GM18867 (cell line): ENCODE results near the gene CRYL1.
A peak's percentile ranks its signal among the peaks of the same experiment; 100 is the strongest.

Experiments
- ATAC-seq: cut with Tn5 transposase; IDR thresholded peaks from one replicate; pipeline ENCODE4 v1.9.1; 2021; ENCODE audit warnings: mild to moderate bottlenecking, moderate library complexity; ENCODE audit not compliant: unreplicated experiment

The CRYL1 gene

DNA sequence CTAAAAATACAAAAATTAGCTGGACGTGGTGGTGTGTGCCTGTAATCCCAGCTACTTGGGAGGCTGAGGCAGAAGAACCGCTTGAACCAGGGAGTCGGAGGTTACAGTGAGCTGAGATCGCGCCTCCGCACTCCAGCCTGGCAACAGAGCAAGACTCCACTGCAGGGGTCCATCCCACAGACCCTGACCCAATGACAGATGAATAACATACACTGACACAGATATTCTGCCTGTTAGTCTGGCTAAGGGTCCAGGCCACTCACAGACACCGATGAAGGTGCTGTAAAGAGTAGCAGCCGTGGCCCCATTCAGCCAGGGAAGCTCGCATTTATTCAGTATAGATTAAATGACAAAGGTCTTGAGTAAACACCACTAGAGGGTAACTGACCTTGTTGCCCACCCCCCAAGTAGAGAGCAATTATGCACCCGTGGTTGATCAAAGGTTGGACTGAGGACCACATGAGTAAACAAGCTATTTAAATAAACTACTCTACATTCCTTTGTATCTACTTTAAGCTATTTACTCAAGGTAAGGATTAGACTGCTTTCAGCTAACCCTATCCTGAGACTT lies 8.5 kb upstream of the CRYL1 start:
- ATAC-seq, result no peak

DNA sequence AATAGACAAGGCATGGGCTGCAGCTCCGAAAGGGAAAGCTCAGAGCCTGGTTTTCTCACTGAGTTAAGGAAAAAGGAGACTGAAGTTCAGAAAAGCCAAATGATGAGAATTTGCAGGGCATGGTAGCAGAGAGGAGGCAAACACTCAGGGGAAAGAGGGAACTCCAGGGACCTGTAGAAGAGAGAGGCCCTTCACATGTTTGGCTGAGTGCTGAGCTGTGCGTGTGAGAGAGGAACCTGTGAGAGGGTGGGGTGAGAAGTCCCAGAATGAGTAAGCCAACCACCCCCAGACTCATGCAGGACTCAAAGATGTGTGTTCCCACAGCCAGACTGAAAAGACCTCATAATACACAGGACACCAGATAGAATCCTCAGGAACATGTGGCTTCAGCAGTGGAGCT lies 2.8 kb upstream of the CRYL1 start:
- no peak for ATAC-seq

DNA sequence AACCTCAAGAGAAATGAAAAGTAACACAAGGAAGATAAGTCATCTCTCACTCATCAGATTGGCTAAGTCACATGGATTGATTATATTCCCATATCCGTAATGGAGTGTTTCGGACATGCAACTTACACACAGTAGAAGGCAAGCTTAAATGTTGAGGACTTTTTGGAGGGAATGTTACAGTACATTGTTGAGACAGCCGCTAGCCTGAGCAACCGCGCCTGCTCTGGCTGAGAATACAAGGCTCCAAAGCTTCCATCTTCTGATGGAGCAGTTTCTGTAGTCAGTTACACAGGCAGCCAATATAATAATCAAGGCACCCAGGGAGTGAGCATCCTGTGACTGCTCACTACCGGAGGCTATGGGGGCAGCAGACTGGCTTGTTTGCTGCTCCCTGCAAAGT lies 1.0 kb upstream of the CRYL1 start:
- no peak for ATAC-seq

DNA sequence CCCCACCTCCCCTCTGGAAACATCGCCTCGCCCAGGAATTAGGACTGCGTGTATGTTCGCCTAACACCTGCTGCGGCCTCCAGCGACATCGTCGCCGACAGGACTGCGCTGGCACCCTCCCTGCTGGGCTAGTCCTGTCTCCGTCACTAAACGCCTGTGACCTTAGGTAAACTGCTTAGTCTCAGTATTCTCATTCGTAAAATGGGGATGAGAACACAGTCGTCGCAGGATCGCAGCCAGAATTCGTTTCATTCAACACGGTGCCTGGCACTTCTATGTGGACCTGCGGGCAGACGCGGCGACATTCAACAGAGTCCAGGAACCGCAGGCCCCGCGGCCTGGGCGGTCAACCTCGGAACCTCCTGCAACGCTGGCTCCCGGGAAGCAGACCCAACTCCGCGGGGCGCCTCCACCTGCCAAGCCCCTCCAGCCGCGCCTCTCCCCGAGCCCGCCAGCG lies 485 bp downstream of the CRYL1 start:
- peak; percentile 28 for ATAC-seq

DNA sequence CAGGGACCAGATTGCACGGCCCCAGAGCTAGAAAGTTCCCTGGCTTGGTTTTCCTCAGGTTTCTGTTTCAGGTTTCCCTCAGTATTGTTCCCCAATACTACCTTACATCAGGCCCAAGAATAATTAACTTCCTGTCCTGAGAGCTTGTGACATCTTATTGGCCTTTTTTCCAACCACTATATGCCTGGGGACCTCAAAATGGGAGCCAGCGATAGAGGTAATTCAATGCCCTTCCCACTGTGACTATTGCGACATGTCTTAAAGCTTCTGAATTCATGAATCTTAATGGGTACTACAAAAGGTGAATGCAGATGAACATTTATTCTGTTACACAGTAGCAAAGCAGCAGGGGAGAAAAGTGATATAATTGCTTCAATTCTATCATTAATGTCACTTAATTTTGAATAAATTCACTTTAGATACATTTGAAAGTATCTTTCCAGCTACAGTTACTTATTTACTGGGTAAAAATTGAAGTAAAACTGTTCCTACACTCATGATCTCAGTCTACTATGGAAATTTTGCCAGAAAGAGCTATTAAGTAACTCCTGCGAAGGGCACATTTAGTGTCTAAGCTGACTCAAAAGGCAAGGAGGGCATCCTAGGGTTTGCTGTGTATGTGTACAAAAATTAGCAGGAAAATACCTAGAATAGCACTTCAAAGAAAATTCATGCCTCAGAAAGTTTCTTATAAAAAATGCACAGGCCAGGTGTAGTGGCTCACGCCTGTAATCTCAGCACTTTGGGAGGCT lies 4.1 kb downstream of the CRYL1 start:
- ATAC-seq, result no peak

DNA sequence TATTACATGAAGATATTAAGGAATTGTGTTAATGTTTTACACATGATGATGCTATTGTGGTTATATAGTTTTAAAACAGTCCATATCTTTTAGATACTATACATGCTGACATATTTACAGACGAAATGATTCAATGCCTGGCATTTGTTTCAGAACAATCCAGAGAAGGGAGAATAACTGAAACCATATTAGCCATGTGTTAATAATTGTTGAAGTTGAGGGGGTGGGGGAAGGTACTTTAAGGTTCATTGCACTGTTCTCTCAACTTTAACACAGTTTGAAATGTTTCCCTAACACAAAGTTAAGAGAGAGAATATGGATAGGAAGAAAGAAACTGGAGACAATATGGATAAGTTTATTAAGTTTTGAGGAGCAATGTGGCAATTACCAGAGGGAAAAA lies 5.8 kb downstream of the CRYL1 start:
- no peak for ATAC-seq

DNA sequence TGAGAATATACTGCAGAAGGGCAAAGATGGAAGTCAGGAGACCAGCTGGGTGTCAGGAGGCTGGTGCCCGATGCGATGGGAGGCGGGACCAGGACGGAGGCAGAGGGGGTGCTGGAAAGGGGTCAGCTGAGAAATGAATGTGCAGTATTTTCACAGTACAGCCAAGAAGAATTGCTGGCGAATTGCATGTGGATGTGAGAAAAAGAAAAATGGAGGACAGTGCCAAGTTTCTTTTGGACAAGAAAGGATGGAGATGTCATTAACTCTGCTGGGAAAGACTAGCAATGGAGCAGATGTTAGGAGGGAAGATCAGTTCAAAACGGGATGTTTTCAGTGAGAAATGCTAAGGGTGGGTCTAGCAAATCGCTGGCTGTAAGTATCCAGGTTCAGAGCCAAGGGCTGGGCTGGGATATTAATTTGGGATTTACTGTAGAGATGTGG lies 7.0 kb downstream of the CRYL1 start:
- no peak for ATAC-seq

DNA sequence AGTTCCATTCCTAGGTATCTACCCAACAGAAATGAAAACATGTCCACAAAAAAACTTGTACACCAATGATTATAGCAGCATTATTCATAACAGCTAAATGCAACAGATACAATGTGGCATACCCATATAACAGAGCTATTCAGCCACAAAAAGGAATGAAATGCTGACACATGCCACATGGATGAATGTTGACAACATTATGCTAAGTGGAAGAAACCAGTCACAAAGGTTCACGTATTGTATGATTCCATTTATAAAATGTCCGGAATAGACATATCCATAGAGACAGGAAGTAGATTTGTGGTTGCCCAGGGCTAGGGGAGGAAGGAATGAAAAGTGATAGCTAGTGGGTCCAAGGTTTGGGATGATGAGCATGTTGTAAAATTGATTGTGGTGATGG lies 10.8 kb downstream of the CRYL1 start:
- ATAC-seq, result no peak

DNA sequence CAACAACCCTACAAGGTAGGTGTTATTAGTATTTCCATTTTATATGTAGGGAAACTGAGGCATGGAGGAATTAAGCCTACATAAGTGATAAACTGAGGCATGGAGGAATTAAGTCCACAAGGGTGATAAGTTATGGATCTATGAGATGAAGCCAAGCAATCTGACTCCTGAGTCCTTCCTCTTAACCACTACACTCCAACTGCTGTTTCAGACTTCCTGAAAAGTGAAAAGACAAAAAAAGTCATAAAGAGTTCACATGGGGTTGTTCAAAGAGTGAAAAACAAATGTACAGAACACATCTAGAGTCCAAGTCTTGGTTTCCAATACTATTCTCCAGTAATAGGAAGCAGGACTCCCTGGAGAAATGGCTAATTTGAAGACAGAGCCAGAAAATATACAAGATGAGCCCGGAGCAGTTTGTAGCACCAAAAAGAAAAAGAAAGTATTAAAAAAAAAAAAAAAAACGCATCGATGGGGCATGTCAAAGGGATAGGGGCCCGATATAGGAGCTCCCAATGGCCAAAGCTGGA lies 12.1 kb downstream of the CRYL1 start:
- no peak for ATAC-seq

DNA sequence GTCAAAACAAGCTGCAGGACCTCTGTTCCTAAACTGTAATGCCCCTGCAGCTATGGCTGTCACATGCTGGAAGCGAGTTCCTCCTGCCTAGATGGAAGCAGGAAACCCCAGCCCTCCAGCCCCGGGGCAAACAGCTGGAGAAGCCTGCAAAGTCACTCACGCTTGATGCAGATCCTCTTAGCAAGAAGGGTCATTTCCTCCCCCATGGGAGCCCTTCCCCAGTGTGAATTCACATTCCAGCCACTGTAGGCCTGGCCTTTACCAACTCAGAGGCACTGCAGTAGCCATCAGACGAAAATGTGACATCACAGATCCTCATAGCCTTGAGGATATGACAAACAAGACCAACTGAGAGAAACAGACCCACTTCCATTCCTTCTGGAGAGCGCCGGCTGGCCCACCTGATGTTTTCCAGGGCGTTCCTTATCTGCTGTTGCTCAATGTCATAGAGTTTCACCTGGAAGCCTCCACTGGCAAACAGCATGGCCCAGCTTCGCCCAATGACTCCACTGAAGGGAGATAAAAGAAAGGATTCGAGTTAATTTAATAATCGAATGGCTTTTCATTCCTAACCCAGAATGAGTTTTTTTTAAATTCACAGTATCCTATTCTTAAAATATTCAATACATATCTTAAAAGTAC lies 13.5 kb downstream of the CRYL1 start:
- no peak for ATAC-seq

DNA sequence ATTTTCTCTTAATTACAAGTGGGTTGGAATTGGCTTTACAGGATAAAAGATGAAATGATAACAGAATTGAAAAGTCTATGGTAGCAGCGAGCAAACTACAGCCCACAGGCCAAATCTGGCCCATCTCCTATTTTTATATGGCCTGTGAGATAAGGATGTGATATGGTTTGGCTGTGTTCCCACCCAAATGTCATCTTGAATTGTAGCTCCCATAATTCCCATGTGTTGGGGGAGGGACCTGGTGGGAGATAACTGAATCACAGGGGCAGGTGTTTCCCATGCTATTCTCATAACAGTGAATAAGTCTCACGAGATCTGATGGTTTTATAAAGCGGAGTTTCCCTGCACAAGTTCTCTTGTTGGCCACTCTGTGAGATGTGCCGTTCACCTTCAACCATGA lies 19.0 kb downstream of the CRYL1 start:
- no peak for ATAC-seq

DNA sequence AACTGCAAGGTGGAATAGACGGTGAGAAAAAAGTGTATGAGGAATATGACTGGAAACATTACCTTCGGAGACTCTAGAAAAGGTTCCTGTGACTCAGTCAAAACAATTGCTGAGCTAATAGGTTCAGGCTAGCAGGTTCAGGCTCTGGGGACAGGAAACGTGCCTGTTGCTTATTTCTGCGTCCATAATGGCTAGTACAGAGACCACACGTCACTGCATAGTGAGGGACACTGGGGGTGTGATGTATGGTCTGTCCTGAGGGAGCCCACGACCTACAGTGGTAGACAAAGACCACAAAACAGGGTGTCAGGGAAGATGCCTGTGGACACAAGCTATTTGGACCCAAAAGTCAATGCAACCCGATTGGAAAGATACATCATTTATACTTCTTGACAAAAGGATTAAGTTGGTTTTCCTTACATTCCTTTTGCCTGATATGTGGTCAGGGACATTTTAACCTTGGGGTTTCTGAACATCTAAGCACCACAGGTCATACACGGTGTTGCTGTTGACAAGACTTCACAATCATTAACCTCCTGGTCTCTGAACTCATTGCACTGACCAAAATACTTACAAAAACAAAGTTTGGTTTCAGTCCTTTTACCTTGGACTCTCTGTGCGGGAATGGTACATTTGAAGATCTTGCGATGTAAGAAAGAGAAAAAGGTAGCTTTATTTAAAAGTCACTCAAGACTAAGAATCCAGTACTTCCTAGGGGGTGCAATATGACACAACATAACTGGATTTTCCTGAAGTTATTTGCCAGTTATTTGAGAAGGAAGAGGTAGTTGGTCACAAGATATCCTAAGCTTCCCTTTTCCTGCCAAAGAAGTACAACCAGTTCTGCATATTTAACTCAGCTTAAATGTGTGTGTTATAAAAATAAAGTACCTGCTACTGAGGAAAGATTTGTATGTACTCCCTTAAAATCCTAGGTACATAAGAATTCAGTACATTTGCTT lies 20.0 kb downstream of the CRYL1 start:
- ATAC-seq, result no peak

DNA sequence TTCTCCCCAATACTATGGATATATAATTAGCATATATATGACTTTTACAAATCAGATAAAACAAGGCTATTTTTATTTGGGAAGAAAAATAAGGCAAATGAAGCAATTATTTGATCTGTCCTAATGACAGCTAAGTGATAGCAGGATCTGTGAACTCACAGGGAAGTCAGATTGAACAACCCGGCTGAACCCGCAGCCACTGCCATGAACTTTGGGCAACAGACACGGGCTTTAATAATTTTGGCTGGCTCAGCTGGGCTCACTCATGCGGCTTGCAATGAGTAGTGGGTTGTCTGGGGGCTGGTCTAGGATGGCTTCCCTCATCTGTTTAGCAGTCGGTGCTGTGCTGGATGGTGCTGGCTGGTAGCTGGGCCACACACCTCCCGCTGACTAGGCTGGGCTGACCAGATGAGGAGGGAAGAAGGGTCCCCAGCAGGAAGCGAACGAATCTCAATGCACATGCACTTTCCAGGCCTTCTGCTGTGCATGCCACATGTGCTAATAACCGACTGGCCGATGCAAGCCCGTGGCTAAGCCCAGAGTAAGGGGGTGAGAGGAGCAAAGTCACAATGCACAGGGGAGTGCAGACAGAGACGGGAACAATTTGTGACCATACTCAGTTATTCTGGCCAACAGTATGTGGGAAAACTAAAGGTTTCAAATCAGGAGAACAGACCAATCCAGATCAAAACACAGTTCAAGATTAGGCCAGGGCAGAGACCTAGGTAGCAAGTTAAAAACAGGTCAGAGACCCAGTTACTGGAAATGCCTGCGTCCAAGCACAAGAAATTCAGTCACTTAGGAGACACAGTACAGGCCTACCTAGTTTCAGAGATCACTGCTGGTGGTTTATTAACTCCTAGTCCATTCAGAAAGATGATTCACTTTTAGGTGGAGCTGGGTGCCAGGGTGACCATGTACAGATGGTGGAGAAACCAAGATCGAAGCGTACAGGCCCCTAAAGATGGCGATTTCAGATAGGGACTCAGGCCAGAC lies 22.3 kb downstream of the CRYL1 start:
- no peak for ATAC-seq

DNA sequence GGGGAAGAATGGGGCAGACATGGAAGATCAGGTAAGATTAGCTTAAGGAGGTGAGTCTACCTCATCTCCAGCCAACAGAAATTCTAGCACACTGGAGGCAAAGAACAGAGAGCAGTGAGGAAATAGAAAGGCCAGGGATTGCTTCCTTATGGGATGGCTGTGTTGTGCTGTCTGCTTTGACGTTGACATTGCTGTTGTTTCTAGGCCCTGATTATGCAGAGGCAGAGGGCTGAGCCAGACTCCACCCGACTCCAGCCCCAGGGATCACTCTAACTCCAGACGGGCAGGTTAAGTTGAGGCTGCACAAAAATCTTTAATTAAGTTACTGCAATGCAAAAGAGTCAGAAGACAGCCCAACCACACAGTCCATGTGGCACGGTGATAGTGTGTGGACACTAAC lies 24.1 kb downstream of the CRYL1 start:
- no peak for ATAC-seq

DNA sequence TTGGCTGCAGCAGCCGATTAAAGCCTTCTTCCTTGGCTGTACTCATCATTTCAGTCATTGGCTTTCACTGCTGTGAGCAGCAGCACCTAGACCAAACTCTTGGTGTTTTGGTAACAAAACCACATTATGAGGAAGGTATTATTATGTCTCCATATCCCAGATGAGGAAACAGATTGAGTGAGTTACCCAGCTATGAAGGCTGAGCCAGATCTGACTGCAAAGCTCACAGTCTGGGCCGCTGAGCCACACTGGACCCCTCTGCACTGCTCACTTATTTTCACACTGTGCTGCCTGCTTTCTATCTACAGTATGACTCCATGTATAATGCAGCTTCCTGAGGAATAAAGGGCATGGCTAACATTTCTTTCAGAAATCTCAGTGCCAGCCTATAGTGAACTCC lies 24.5 kb downstream of the CRYL1 start:
- no peak for ATAC-seq

DNA sequence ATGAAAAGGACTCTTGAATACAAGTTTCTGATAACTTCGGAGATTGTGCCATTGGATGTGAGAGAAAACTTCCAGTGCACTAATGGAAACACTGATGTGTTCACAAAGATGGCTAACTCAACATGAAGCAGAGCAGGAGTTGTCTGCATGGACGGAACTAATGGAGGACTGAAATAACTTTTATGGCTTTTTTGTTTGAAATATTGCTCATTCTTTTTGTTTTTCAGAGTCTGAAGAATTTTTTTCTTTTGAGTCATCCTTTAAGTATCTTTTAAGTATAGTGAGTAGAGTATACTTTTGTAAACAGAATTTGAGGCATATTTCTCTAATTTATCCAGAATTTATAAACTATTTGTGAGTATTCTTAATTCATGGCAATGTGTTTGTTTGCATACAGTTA lies 25.7 kb downstream of the CRYL1 start:
- no peak for ATAC-seq

DNA sequence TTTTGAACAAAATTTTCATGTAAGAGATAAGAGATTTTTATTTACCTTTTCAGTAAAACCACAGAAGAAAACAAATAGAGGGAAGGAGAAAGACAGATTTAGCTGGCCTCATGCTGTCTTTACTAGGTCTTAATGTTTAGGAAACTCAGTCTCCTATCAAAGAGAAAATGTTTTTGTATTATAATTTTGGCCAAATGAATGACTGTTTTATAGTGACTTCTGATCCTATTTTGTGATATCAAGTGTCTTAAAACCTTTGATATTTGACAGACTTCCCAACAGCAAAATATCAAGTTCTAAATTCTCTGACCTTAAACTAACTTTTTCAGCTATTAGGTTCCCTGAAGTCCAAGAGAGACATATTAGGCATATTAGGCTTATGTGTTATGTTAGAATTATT lies 27.0 kb downstream of the CRYL1 start:
- no peak for ATAC-seq

DNA sequence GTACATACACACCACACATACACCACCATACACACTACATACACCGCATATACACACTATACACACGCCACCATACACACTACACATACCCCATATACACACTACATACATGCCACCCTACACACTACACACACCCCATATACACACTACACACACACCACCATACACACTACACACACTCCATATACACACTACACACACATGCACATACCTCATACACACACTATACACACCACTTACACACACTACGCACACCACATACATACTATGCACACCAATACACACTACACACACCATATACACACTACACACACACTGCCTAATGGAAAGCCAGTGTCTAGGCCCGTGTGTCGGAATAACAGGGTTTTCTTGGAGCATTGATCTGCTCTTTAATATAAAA lies 27.5 kb downstream of the CRYL1 start:
- no peak for ATAC-seq

DNA sequence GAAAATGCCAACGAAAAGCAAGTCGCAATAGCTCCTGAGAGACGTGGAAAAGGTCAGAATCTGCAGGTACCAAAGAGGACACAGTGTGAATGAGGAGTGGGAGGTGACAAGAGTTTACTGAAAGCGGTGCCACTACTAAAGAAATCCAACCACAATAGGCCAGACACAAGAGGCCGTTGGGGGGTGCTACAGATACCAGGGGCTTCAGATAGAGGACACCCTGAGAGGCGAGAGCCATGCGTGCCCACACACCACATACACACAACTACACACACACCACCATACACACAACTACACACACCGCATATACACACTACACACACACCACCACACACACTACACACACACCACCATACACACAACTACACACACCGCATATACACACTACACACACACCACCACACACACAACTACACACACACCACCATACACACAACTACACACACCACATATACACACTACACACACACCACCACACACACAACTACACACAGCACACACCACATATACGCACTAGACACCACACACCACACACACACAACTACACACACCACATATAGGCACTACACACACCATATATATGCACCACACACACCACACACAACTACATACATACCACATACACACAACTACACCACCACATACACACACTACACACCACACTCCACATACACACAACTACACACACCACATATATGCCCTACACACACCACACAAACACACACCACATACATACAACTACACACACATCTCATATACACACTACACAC lies 28.5 kb downstream of the CRYL1 start:
- no peak for ATAC-seq
